HepG2 (cell line): ENCODE measurements around the gene DRC7. TPM values are rescaled to one million over a fixed set of nuclear protein-coding genes. Genes with fewer than 3 reads are reported as not detected.
A peak's percentile ranks its signal among the peaks of the same experiment; 100 is the strongest.

Source experiments
- ATAC-seq: fragments of 200-7000 bp; cut with Tn5 transposase; 3 replicates; pipeline ENCODE4 v1.9.1; 2020; ENCODE audit warnings: mild to moderate bottlenecking, moderate library complexity
- BruUV-seq: library from RNA; stranded (reverse); fragments of 400-500 nt; replicated peaks from 2 replicates; lab custom pipeline; 2021; lab: Mats Ljungman, UMichigan
- CTCF ChIA-PET: fragments of 300-600 bp; formaldehyde crosslinking; extraction: SDS; loops from one replicate; lab custom pipeline; 2021; ENCODE audit warnings: low total read pairs, inconsistent platforms, low intra/inter-chr PET ratio; lab: Yijun Ruan, JAX
- POLR2A ChIA-PET: fragments of 350-600 bp; sonication (Branson Sonifier 250); formaldehyde crosslinking; loops from one replicate; lab custom pipeline; 2020; ENCODE audit warnings: antibody characterized with exemption, inconsistent platforms; lab: Yijun Ruan, JAX
- DNase-seq: peaks from one replicate; pipeline ENCODE4 v3.0.0-alpha.2; 2015; ENCODE audit warnings: low spot score
- FAIRE-seq: peaks from 3 replicates; lab custom pipeline; 2011; peaks lifted over from hg19 to GRCh38; lab: Jason Lieb, UNC
- H2AFZ ChIP-seq: one replicate; pipeline ENCODE4 v1.6.1; 2011; ENCODE audit warnings: low read length, inconsistent platforms
- H3K27ac ChIP-seq: fragments of 300-600 bp; 3 replicates; pipeline ENCODE4 v1.8.0; 2011; ENCODE audit warnings: mixed run types, mild to moderate bottlenecking, mixed read lengths, low read length, inconsistent platforms; ENCODE audit not compliant: insufficient read depth; ENCODE audit errors: extremely low read length
- H3K27me3 ChIP-seq, 2 experiments: fragments of 200-600 bp in 1 of 2; 2 replicates in 1 of 2; 3 replicates in 1 of 2; pipeline versions ENCODE4 v1.6.0 to v1.8.0; 2011; ENCODE audit warnings: low read length in 2 of 2, mild to moderate bottlenecking in 2 of 2, moderate library complexity in 2 of 2, inconsistent platforms in 1 of 2; ENCODE audit not compliant: insufficient read depth in 2 of 2, control insufficient read depth in 1 of 2
- H3K36me3 ChIP-seq, 2 experiments: fragments of 200-600 bp in 1 of 2; replicated peaks in 1 of 2; 2 replicates in 1 of 2; 3 replicates in 1 of 2; pipeline versions ENCODE4 v1.5.1 to v1.8.0; 2011; ENCODE audit warnings: low read length in 2 of 2, inconsistent platforms in 1 of 2; ENCODE audit not compliant: insufficient read depth in 2 of 2, control insufficient read depth in 1 of 2
- H3K4me1 ChIP-seq: 2 replicates; pipeline ENCODE4 v1.5.1; 2012; ENCODE audit warnings: low read length, inconsistent platforms; ENCODE audit not compliant: insufficient read depth
- H3K4me2 ChIP-seq: 2 replicates; pipeline ENCODE4 v1.6.0; 2011; ENCODE audit warnings: low read depth, low read length, inconsistent platforms
- H3K4me3 ChIP-seq, 3 experiments: fragments of 200-600 bp in 1 of 3; sonication (generic), shearing (Covaris generic) in 1 of 3; replicated peaks in 1 of 3; 2 replicates each; pipeline ENCODE4 v1.5.1; 2011 to 2016; ENCODE audit warnings: low read length in 3 of 3, inconsistent platforms in 2 of 3, low read depth in 2 of 3, mild to moderate bottlenecking in 2 of 3, control low read depth in 1 of 3, mixed read lengths in 1 of 3; ENCODE audit not compliant: insufficient read depth in 1 of 3
- H3K79me2 ChIP-seq: one replicate; pipeline ENCODE4 v1.6.1; 2011; ENCODE audit warnings: low read length, inconsistent platforms; ENCODE audit not compliant: insufficient read depth
- H3K9ac ChIP-seq: 2 replicates; pipeline ENCODE4 v1.6.0; 2011; ENCODE audit warnings: mild to moderate bottlenecking, low read depth, low read length, inconsistent platforms; ENCODE audit not compliant: insufficient read depth
- H3K9me3 ChIP-seq: 2 replicates; pipeline ENCODE4 v1.5.1; 2012; ENCODE audit warnings: mild to moderate bottlenecking, low read length
- H4K20me1 ChIP-seq: 2 replicates; pipeline ENCODE4 v1.6.0; 2011; ENCODE audit warnings: inconsistent platforms, mild to moderate bottlenecking, low read length, moderate library complexity; ENCODE audit not compliant: insufficient read depth
- ARID5B ChIP-seq: IDR thresholded peaks from 2 replicates; pipeline ENCODE4 v1.4.0; 2020; ENCODE audit warnings: mild to moderate bottlenecking, missing genetic modification reagents
- KAT8 ChIP-seq: IDR thresholded peaks from 2 replicates; pipeline ENCODE4 v1.6.1; 2016; ENCODE audit warnings: missing genetic modification reagents, missing compliant biosample characterization
- KLF9 ChIP-seq: IDR thresholded peaks from 2 replicates; pipeline ENCODE4 v1.6.1; 2016; ENCODE audit warnings: low read depth
- MATR3 ChIP-seq: sonication (generic); formaldehyde crosslinking; IDR thresholded peaks from 2 replicates; pipeline ENCODE4 v1.4.0; 2020; ENCODE audit warnings: missing genetic modification reagents
- NCOA1 ChIP-seq: sonication (generic); formaldehyde crosslinking; IDR thresholded peaks from 2 replicates; pipeline ENCODE4 v1.9.0; 2021; ENCODE audit warnings: missing genetic modification reagents
- NR1H2 ChIP-seq: sonication (generic); formaldehyde crosslinking; IDR thresholded peaks from 2 replicates; pipeline ENCODE4 v1.8.1; 2022; ENCODE audit warnings: low read depth, missing genetic modification reagents, borderline replicate concordance
- REPIN1 ChIP-seq: sonication (generic); formaldehyde crosslinking; IDR thresholded peaks from 2 replicates; pipeline ENCODE4 v1.8.0; 2022; ENCODE audit warnings: missing genetic modification reagents, low read depth, mild to moderate bottlenecking, borderline replicate concordance
- SIN3A ChIP-seq: IDR thresholded peaks from 2 replicates; pipeline ENCODE4 v1.6.1; 2011; ENCODE audit warnings: low read depth, mild to moderate bottlenecking, control low read depth, low read length, borderline replicate concordance
- THRA ChIP-seq: sonication (generic); formaldehyde crosslinking; IDR thresholded peaks from 2 replicates; pipeline ENCODE4 v1.4.0; 2020; ENCODE audit warnings: missing genetic modification reagents, borderline replicate concordance
- ZNF431 ChIP-seq: sonication (generic); formaldehyde crosslinking; IDR thresholded peaks from 2 replicates; pipeline ENCODE4 v1.9.0; 2022; ENCODE audit warnings: missing genetic modification reagents, low read depth, mild to moderate bottlenecking, borderline replicate concordance
- ZNF546 ChIP-seq: sonication (generic); formaldehyde crosslinking; conservative IDR thresholded peaks from 2 replicates; pipeline ENCODE4 v1.8.1; 2023; ENCODE audit warnings: mild to moderate bottlenecking, missing genetic modification reagents
- ZNF788 ChIP-seq: sonication (generic); formaldehyde crosslinking; IDR thresholded peaks from 2 replicates; pipeline ENCODE4 v1.5.0; 2020; ENCODE audit warnings: mild to moderate bottlenecking, missing genetic modification reagents, borderline replicate concordance
- ZSCAN5A ChIP-seq: sonication (generic); formaldehyde crosslinking; IDR thresholded peaks from 2 replicates; pipeline ENCODE4 v1.8.0; 2022; ENCODE audit warnings: mild to moderate bottlenecking, missing genetic modification reagents, borderline replicate concordance
- ZXDC ChIP-seq: sonication (generic); formaldehyde crosslinking; IDR thresholded peaks from 2 replicates; pipeline ENCODE4 v1.5.0; 2020; ENCODE audit warnings: mild to moderate bottlenecking, missing genetic modification reagents
- WGBS: methylation state at CpG from one replicate; pipeline ENCODE4 v1.1.6; 2017; ENCODE audit warnings: low lambda C conversion rate; 5-methylcytosine and 5-hydroxymethylcytosine counted together
- in situ Hi-C: cut with HindIII; loops from 2 replicates; pipeline ENCODE4 v1.10.0; 2017; ENCODE audit warnings: low pct_unique_long_range_greater_than_20kb; ENCODE audit not compliant: extremely low pct_ligation_motif_present
- intact Hi-C: fragments of 100-400 bp; cut with micrococcal nuclease; formaldehyde crosslinking; loops from one replicate; pipeline ENCODE4 v1.10.0; 2022; ENCODE audit not compliant: unreplicated experiment
- polyA plus RNA-seq, 8 experiments: library from polyadenylated mRNA; depleted of rRNA in 3 of 8; stranded (reverse) in 7 of 8; unstranded in 1 of 8; fragments of >200 nt; fragmentation: Illumina TruSeq in 4 of 8; extraction: Trizol in 4 of 8; gene quantifications; 2 replicates each; pipeline versions ENCODE4 v1.2.1 to v1.2.3, GENCODE V29; 2011 to 2016; ENCODE audit warnings: low read depth in 4 of 8, missing spikeins in 1 of 8, mixed read lengths in 1 of 8; ENCODE audit not compliant: insufficient read depth in 1 of 8
- total RNA-seq, 5 experiments: library from RNA; depleted of rRNA; stranded (reverse); fragments of >200 nt; fragmentation: Illumina TruSeq; extraction: Trizol; gene quantifications; 2 replicates each; pipeline ENCODE4 v1.2.3, GENCODE V29; 2016; ENCODE audit warnings: low read depth in 1 of 5

The DRC7 gene
- total and polyA plus RNA-seq, 2 of the 13 experiments (the other 11 are each of a cell fraction or from before 2014, with no cell fraction given), result 2.7 to 3.4 TPM

- Histone ChIP-seq H3K27me3 (no peaks in the 10 kb centered on the region), H3K4me1 (no peaks in the 10 kb centered on the region), H3K9ac (no peak overlapping the region), H4K20me1 (no peaks in the 10 kb centered on the region), H3K36me3 (peaks cover 33 to 49% of the 10 kb centered on the region in 2 experiments; a peak in 4 of 5 replicates), H3K27ac (peak overlapping the region; percentile 3), H2AFZ (no peak overlapping the region), H3K4me3 (no peak overlapping the region), H3K9me3 (no peaks in the 10 kb centered on the region), H3K4me2 (no peak overlapping the region), H3K79me2 (no peaks in the 10 kb centered on the region)
- DNase-seq (peak; percentile 73), FAIRE-seq (peak; percentile 93), ATAC-seq (peak; percentile 87)
- CTCF ChIA-PET, result interaction anchor here (0.8 to 1.9 kb wide), 7 partner anchors 24 to 248 kb away, joined by 3 to 17 read pairs (median 6); partner anchors contain the start of genes ADGRG3, KIFC3, USB1 and ZNF319
- 76% methylated on average over 9 of the region's 11 CpGs for WGBS
- no TSS peak for BruUV-seq
- POLR2A ChIA-PET, result interaction anchor here (0.9 to 3.2 kb wide), 3 partner anchors 21 to 24 kb away, joined by 3 to 14 read pairs (median 6); partner anchors contain the start of gene KATNB1
- in situ Hi-C loops, result loop anchor here (5.0 kb wide), 2 partner anchors 105 to 245 kb away; partner anchors contain the start of genes USB1 and ZNF319
- intact Hi-C loops, result loop anchor here (1.0 kb wide), 3 partner anchors 25 to 244 kb away; partner anchors contain the start of gene USB1
- TF ChIP-seq ARID5B (CRISPR knock-in tag) (peak; percentile 43; the same call in 1 of the 2 replicates), REPIN1 (peak; percentile 89), THRA (CRISPR knock-in tag) (0 out of 2 replicates have a peak, but pooled peaks have one; percentile 45), ZNF431 (CRISPR knock-in tag) (no peak), ZSCAN5A (no peak), KAT8 (CRISPR knock-in tag) (peak; percentile 48; the same call in 1 of the 2 replicates), ZXDC (CRISPR knock-in tag) (no peak), MATR3 (CRISPR knock-in tag) (no peak), ZNF546 (no peak), SIN3A (peak; percentile 62; the same call in 1 of the 2 replicates), NCOA1 (CRISPR knock-in tag) (no peak), NR1H2 (no peak), KLF9 (CRISPR knock-in tag) (peak; percentile 91), ZNF788 (CRISPR knock-in tag) (peak; percentile 75; the same call in 1 of the 2 replicates)
Measured at GRCh38 chr16:57757326-57757786, 62.8 kb downstream of the DRC7 start.
